ENCODE results near the gene CFAP119. TPM values are rescaled to one million over a fixed set of nuclear protein-coding genes. Genes with fewer than 3 reads are reported as not detected.

The CFAP119 gene
- total and polyA plus RNA-seq, 2 of the 8 experiments (the other 6 are each of a cell fraction or from before 2014, with no cell fraction given) = 5.6 to 6.0 TPM

DNA sequence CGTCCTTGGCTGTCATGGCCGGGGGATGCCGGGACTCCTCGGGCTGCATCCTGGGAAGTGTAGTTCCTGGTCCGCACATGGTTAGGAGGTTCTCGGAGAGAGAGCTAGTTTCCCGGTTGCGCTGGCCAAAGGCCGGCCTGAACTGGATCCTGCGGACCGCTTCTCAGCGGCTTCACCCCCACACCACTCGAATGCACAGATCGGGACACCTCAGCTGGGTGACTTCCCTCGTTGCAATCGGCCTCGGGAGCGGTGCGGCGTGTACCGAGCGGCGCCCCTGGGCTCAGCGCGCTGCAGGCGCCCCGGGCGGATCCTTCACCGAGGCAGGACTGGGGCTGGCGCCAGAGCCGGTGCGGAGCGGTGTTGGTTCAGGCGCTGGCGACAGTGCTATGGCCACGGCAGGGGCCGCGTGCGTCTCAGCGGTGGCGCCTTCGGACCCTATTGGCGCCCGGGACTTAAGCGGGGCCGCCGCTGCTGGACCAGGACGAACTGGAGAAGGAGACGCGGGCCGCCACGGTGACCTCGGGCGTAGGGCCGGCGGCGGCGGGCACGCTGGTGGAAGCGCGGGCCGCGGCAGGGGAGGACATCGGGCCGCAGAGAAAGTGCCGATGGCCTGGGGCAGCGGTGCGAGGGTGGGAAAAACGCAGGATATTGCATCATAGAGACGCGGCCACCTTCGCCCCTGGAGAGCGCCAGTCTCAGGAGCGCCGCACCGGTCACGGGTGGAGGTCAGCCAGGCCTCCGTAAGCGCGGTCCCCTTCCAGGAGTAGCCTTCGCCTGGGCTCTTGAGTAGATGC is 13.7 kb upstream of the CFAP119 start (continued):
- no peak for TF ChIP-seq NANOG (IDR thresholded peaks at IDR 0.05; ENCODE audit: insufficient read depth, low read depth, low read length, poor library complexity, severe bottlenecking)
- TF ChIP-seq HDAC2 (IDR thresholded peaks at IDR 0.05; ENCODE audit: borderline replicate concordance in 1 of 2, low read depth in 2 of 2, low read length in 2 of 2) = no peak
- TF ChIP-seq KDM4A (IDR thresholded peaks at IDR 0.05; ENCODE audit: low read depth, low read length, severe bottlenecking) = peak; percentile 71
- TF ChIP-seq, protein P1, sequence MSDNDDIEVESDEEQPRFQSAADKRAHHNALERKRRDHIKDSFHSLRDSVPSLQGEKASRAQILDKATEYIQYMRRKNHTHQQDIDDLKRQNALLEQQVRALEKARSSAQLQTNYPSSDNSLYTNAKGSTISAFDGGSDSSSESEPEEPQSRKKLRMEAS (IDR thresholded peaks at IDR 0.05) = peak; percentile 89
- TF ChIP-seq USF2 (IDR thresholded peaks at IDR 0.05; ENCODE audit: low read length) = no peak; the same call in 1 of the 2 replicates
- TF ChIP-seq POLR2AphosphoS5 (IDR thresholded peaks at IDR 0.05; ENCODE audit: low read depth, low read length) = peak; percentile 93
- TF ChIP-seq SP2 (IDR thresholded peaks at IDR 0.05; ENCODE audit: low read length) = no peak
- no peak for TF ChIP-seq BCL11A (IDR thresholded peaks at IDR 0.05; ENCODE audit: low read depth in 2 of 2, low read length in 2 of 2)
- no peak for TF ChIP-seq CBX8 (IDR thresholded peaks at IDR 0.05; ENCODE audit: borderline replicate concordance, low read depth, low read length)
- no peak for TF ChIP-seq SIRT6 (IDR thresholded peaks at IDR 0.05; ENCODE audit: low read length)
- peak; percentile 85 to 87 for TF ChIP-seq POLR2A (IDR thresholded peaks at IDR 0.05; ENCODE audit: control extremely low read depth in 1 of 2, low read depth in 2 of 2, low read length in 2 of 2)
- TF ChIP-seq BACH1 (IDR thresholded peaks at IDR 0.05; ENCODE audit: low read length) = no peak
- TF ChIP-seq TEAD4 (IDR thresholded peaks at IDR 0.05; ENCODE audit: low read depth, low read length) = no peak
- TF ChIP-seq RNF2 (IDR thresholded peaks at IDR 0.05; ENCODE audit: borderline replicate concordance, low read depth, low read length, missing control alignments, poor library complexity, severe bottlenecking) = no peak
- 0 out of 2 replicates have a peak, but pooled peaks have one; percentile 39 for TF ChIP-seq JUND (IDR thresholded peaks at IDR 0.05; ENCODE audit: low read length)
- TF ChIP-seq FOSL1 (IDR thresholded peaks at IDR 0.05; ENCODE audit: insufficient read depth, low read depth, low read length) = no peak
- no peak for TF ChIP-seq KDM5A (IDR thresholded peaks at IDR 0.05; ENCODE audit: low read length)
- no peak for TF ChIP-seq GABPA (IDR thresholded peaks at IDR 0.05; ENCODE audit: borderline replicate concordance, insufficient read depth, low read length)
- TF ChIP-seq EGR1 (IDR thresholded peaks at IDR 0.05; ENCODE audit: borderline replicate concordance, low read depth, low read length) = no peak
- TF ChIP-seq SIX5 (IDR thresholded peaks at IDR 0.05; ENCODE audit: low read depth, low read length) = peak; percentile 85
- TF ChIP-seq CREB1 (IDR thresholded peaks at IDR 0.05) = peak; percentile 84
- 0 out of 2 replicates have a peak, but pooled peaks have one; percentile 33 for TF ChIP-seq CHD2 (IDR thresholded peaks at IDR 0.05; ENCODE audit: low read length)
- TF ChIP-seq CHD1 (IDR thresholded peaks at IDR 0.05; ENCODE audit: low read depth, low read length) = no peak
- no peak for TF ChIP-seq ZNF274 (IDR thresholded peaks at IDR 0.05; ENCODE audit: borderline replicate concordance, extremely low read depth, low read length)

All from H1 (cell line).